ENCODE results near the gene CYP2B6.

DNA sequence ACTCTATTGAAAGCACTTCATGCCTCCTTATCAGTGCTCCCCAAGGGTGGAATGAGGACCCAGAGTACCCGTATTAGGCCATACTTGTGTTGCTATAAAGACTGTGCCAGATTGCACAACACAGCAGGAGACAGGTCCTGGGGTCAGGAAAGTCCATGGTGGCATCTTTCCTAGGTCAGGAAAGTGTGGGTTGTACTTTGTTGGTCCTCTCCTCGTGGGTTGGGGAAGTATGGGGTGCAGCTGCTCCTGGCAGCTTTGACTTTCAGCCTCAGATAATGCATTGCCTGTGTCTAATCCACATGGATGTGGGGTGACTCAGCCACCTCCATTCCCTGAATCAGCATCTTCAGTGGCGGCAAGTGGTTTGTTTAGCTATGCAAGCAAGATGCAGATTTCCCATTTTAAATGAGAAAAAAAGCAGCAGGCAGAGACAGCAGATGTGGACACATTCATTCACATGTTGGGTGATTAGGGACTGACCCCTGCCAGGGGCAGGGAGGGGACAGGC, 8.4 kb upstream of the CYP2B6 start:
- no peak for TF ChIP-seq GATA2 (IDR thresholded peaks at IDR 0.05; ENCODE audit: low read depth, low read length)
- no peak for TF ChIP-seq GATA3 (IDR thresholded peaks at IDR 0.05; ENCODE audit: low read depth, low read length)

Data from SH-SY5Y (cell line).